Gastrocnemius medialis (tissue), 4 donors: ENCODE measurements around the gene B3GALT4.

Experiments
- CTCF ChIP-seq, 5 experiments: fragments of 450-650 bp in 3 of 5; fragments of 200-600 bp in 2 of 5; sonication (generic) in 2 of 5; IDR thresholded peaks in 4 of 5; conservative IDR thresholded peaks in 1 of 5; 1 replicate in 4 of 5; 2 replicates in 1 of 5; pipeline ENCODE4 v1.5.1; 2016 to 2019; ENCODE audit warnings: antibody characterized with exemption in 5 of 5, mild to moderate bottlenecking in 3 of 5, moderate library complexity in 3 of 5
- POLR2A ChIP-seq, 2 donors: fragments of 450-650 bp; IDR thresholded peaks; one replicate each; pipeline ENCODE4 v1.6.1; 2017; ENCODE audit warnings: antibody characterized with exemption in 2 of 2, mild to moderate bottlenecking in 2 of 2, moderate library complexity in 2 of 2

DNA sequence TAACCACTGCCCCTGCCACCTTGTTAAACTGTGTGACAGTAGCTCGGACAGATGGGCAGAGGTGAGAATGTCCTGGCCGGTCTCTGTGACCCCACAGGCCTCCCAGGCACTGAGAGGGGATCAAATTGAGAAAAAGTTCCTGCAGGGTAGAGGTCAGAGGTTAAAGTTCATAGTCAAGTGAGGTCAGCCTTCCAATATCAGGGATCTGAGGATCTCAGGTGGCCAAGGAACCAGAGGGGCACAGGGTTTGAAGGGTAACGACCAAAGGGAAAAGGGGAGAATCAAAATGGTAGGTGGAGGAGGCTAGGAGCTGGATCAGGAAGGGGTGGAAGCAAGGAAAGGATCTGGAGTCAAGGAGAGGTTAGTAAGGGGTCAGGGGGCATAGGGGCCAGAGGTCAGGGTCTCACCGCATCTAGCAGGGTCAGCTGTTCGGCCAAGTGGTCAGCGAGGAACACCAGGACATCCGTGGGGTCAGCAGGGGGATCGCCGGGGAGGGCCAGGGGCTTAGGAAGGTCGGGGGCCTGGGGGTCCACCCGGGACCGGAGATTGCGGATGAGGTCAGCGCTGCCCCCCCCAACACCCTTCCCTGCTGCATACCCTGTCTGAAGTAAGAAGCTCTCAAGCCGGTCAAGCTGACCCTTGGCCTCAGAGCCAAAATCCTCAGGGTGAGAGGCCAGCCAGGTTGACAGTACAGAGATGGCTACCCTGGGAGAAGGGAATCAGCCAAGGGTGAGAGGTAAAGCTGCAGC, 18.9 kb downstream of the B3GALT4 start:
- TF ChIP-seq CTCF (IDR thresholded peaks at IDR 0.05 in 4 of 5, conservative IDR thresholded peaks at IDR 0.05 in 1 of 5) (no peak), POLR2A (IDR thresholded peaks at IDR 0.05) (no peak)
